Esophagus (tissue), 2 donors: ENCODE results near the gene NCOR1. TPM values are rescaled to one million over a fixed set of nuclear protein-coding genes. Genes with fewer than 3 reads are reported as not detected.

ENCODE experiments used
- H3K27ac ChIP-seq, 2 donors: one replicate each; pipeline ENCODE4 v1.5.1; 2013; ENCODE audit warnings: low read depth in 2 of 2, mild to moderate bottlenecking in 2 of 2, inconsistent platforms in 1 of 2, low read length in 1 of 2, moderate library complexity in 1 of 2
- H3K27me3 ChIP-seq, 2 donors: one replicate each; pipeline ENCODE4 v1.6.1; 2013; ENCODE audit warnings: low read length in 2 of 2, control low read depth in 1 of 2, mild to moderate bottlenecking in 1 of 2; ENCODE audit not compliant: insufficient read depth in 2 of 2, control insufficient read depth in 1 of 2
- H3K36me3 ChIP-seq, 2 donors: one replicate each; pipeline ENCODE4 v1.6.1; 2013; ENCODE audit warnings: low read length in 1 of 2; ENCODE audit not compliant: control insufficient read depth in 2 of 2, insufficient read depth in 2 of 2
- H3K4me1 ChIP-seq, 2 donors: one replicate each; pipeline ENCODE4 v1.6.1; 2013; ENCODE audit warnings: low read length in 1 of 2; ENCODE audit not compliant: control insufficient read depth in 2 of 2, insufficient read depth in 2 of 2
- H3K4me3 ChIP-seq, 2 donors: one replicate each; pipeline ENCODE4 v1.5.1; 2013; ENCODE audit warnings: low read length in 2 of 2, mild to moderate bottlenecking in 2 of 2, low read depth in 1 of 2, moderate library complexity in 1 of 2
- H3K9me3 ChIP-seq, 2 donors: one replicate each; pipeline ENCODE4 v1.6.1; 2013; ENCODE audit warnings: mild to moderate bottlenecking in 2 of 2, low read depth in 1 of 2, low read length in 1 of 2, moderate library complexity in 1 of 2; ENCODE audit not compliant: control insufficient read depth in 2 of 2, insufficient read depth in 1 of 2
- WGBS, 2 donors: extraction: QIAGEN DNeasy Blood & Tissue Kit; methylation state at CpG; one replicate each; pipeline ENCODE4 v1.1.7; 2013; 5-methylcytosine and 5-hydroxymethylcytosine counted together
- polyA plus RNA-seq, 2 donors: library from polyadenylated mRNA; stranded (reverse); fragments of 200-250 nt; gene quantifications; one replicate each; pipeline ENCODE4 v1.2.3, GENCODE V29; 2013
- donor health status: healthy with polysubstance abuse.
- donor health status: Bipolar disorder and iron deficiency.

NCOR1 gene
- polyA plus RNA-seq, 2 donors, result 31.5 to 41.3 TPM

DNA sequence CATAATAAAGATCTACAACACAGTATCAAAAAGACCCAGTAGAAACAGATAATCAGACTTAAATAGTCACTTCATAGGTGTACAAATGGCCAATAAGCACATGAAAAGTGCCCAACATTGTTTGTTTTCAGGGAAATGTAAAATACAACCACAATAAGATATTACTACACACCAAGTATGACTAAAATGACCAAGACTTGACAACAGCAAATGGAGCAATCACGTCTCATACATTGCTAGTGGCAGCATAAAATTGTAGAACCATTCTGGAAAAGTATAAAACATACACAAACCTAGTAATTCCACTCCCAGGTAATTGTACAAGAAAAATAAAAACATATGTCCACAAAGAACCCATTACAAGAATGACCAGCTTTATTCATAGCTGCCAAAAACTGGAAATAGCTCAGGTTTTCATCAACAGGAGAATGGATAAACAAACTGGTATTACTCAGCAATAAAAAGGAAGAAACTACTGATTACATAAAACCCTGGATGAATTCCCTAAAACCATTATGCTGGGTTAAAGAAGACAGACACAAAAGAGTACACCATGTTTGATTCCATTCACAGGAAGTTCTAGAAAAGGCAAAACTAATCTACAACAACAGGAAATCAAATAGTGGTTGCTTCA lies 130.2 kb downstream of the NCOR1 start:
- Histone ChIP-seq H3K4me3 (no peak overlapping the region), H3K36me3 (peaks cover 4 to 6% of the 10 kb centered on the region in 2 donors)
- WGBS, 2 donors, result 74 to 97% methylated on average over 1 of the region's 1 CpG

DNA sequence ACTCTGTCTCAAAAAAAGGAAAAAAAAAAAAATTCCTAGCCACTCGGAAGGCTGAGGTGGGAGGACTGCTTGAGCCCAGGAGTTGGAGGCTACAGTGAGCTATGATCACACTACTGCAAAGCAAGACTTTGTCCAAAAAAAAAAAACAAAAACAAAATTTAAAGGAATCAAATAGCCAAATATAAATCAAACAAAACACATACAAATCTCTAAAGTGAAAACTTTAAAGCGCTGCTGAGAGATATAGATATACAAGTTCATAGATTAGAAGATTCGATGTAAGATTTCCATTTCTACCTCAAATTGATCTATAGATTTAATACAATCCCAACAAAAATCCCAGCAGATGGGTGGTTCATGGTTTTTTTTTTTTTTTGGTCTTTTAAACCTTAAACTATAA lies 132.1 kb downstream of the NCOR1 start:
- 97 to 99% methylated on average over 3 of the region's 3 CpGs for WGBS, 2 donors
- Histone ChIP-seq H3K36me3 (peaks cover 6 to 10% of the 10 kb centered on the region in 2 donors), H3K4me1 (no peaks in the 10 kb centered on the region), H3K4me3 (no peak overlapping the region), H3K27me3 (no peaks in the 10 kb centered on the region), H3K27ac (no peak overlapping the region), H3K9me3 (no peaks in the 10 kb centered on the region)

More for the DNA sequence above, 130.2 kb downstream of the NCOR1 start:
- Histone ChIP-seq H3K27me3 (no peaks in the 10 kb centered on the region), H3K27ac (no peak overlapping the region), H3K9me3 (no peaks in the 10 kb centered on the region), H3K4me1 (no peaks in the 10 kb centered on the region)

DNA sequence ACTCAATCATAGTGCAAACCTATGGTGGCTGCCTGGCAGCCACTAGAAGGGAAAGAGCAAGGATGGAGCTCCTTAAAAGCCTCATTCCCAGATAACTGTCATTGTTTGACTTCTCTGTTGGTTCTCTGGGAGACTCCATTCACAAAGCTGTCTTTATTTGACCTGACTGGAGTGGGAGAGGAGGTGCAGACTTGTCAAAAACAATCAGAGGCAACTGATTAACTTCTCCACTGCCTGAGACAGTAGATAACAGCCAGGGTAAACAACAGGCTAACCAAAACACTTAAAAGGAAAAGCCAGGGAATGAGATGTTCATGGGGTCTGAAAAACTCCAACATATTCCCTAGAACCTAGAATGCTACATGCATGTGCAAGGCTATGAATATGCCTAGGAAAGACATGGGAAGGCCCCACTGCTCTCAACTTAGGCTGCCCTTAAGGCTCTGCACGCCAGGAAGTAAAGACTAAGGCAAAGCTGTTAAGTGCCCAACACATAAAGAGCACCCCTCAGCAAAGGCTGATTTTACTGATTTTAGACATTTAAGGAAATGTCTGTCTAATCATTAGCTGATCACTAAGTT lies 133.7 kb downstream of the NCOR1 start:
- no peaks in the 10 kb centered on the region for H3K4me1 ChIP-seq
- 94 to 96% methylated on average over 1 of the region's 1 CpG for WGBS, 2 donors
- H3K36me3 ChIP-seq, result peaks cover 3 to 10% of the 10 kb centered on the region in 2 donors
- H3K9me3 ChIP-seq, result no peaks in the 10 kb centered on the region
- no peaks in the 10 kb centered on the region for H3K27me3 ChIP-seq
- no peak overlapping the region for H3K4me3 ChIP-seq
- no peak overlapping the region for H3K27ac ChIP-seq

DNA sequence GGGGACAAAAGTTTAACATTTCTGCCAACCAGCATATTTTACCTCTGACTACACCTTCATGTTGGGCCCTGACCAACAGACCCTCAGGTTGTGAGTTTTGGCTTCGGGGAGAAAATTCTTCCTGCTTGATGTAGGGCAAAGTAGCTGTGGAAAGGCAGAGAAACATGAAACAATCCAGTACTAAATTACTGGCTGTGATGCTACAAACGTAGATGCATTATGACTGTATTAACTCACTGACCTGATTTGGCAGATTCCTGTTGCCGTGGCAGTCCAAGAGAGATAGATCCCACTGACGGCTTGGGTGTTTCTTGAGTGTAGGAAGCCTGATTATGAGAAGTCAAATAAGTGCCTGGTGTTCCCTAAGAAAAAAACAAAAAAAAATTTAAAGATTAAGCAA lies 135.0 kb downstream of the NCOR1 start:
- Histone ChIP-seq H3K9me3 (no peaks in the 10 kb centered on the region), H3K4me1 (no peaks in the 10 kb centered on the region), H3K4me3 (no peak overlapping the region), H3K27me3 (no peaks in the 10 kb centered on the region), H3K27ac (no peak overlapping the region), H3K36me3 (peaks cover 6 to 10% of the 10 kb centered on the region in 2 donors)
- WGBS, 2 donors, result 80 to 89% methylated on average over 4 of the region's 4 CpGs

DNA sequence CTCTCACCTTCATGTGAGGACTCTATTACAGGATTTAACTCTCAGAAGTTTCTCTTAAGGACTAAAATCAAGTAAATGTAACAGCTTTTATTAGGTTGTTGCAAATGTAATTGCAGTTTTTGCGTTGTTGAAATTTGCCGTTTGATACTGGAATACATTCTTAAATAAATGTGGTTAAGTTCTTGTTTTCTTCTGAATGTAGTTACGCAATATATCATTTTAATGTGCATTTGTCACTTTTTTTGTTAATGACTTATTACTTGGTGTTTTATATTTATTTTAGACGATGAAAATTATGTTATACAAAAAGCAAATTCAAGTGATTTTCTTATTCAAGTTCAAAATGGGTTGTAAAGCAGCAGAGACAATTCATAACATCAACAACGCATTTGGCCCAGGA lies 139.4 kb downstream of the NCOR1 start:
- H3K4me3 ChIP-seq, result no peak overlapping the region
- no peak overlapping the region for H3K27ac ChIP-seq
- no peaks in the 10 kb centered on the region for H3K4me1 ChIP-seq
- WGBS, 2 donors, result 94 to 96% methylated on average over 5 of the region's 5 CpGs
- H3K27me3 ChIP-seq, result no peaks in the 10 kb centered on the region
- H3K36me3 ChIP-seq, result peaks cover 10% of the 10 kb centered on the region in 2 donors
- H3K9me3 ChIP-seq, result no peaks in the 10 kb centered on the region

DNA sequence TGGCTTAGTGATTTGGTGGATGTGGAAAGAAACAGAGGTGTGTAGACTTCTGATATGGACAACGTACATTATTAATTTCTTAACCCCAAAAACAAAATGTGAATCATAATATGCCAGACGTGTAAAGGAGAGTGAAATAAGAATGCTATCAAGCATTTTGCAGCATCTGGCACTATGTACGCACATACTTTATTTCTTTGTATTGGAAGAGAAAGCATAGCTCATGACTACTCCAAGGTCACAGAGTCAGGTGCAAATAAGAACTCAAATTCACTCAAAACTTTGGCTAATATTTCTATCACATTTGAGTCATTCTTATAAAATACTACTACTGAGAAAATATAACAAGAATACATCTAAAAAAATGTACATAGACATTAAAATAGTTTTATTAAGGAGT lies 140.9 kb downstream of the NCOR1 start:
- Histone ChIP-seq H3K4me1 (no peaks in the 10 kb centered on the region), H3K4me3 (no peak overlapping the region), H3K9me3 (no peaks in the 10 kb centered on the region), H3K27me3 (no peaks in the 10 kb centered on the region), H3K36me3 (peaks cover 8 to 13% of the 10 kb centered on the region in 2 donors), H3K27ac (no peak overlapping the region)
- WGBS, 2 donors, result 72 to 94% methylated on average over 3 of the region's 3 CpGs

DNA sequence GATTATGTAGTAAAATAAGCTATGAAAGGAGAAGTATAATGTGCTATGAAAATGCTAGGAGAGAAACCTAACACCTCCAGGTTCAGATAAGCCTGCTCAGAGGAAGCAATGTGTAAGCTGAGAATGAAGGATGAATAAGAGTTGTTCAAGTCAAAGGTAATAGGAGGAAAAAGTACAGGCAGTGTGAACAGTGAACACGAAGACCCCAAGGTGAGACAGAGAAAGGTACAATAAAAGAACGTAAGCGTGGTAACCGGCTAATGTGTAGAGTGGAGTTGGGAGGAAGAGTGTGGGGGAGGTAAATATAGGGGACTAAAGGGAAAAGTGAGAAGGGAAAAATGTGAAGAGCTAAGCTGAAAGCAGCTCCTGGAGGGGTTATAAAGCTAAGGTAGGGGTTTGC lies 141.5 kb downstream of the NCOR1 start:
- Histone ChIP-seq H3K4me3 (no peak overlapping the region), H3K9me3 (no peaks in the 10 kb centered on the region), H3K27me3 (no peaks in the 10 kb centered on the region), H3K27ac (no peak overlapping the region), H3K4me1 (no peaks in the 10 kb centered on the region), H3K36me3 (peaks cover 10 to 13% of the 10 kb centered on the region in 2 donors)
- 87 to 93% methylated on average over 4 of the region's 4 CpGs for WGBS, 2 donors

DNA sequence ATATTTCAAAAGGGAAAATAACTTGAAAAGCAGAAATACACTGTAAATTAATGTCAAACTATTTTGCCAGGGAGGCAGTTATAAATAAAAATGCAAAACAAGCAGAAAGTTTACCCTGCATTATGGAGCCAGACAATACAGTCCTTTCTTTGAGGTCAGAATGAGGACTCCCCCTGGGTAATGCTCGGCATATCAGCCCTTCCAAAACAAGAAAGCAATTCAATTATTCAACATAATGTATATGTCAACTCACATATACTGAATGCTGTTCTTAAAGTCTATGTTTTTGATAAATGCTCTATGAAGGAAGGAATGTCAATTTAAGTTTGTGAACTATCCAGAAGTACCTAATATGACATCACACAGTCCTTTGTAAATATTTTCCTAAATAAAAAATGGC lies 143.3 kb downstream of the NCOR1 start:
- no peak overlapping the region for H3K27ac ChIP-seq
- no peaks in the 10 kb centered on the region for H3K27me3 ChIP-seq
- H3K9me3 ChIP-seq, result no peaks in the 10 kb centered on the region
- peaks cover 9 to 17% of the 10 kb centered on the region in 2 donors for H3K36me3 ChIP-seq
- H3K4me3 ChIP-seq, result no peak overlapping the region
- no peaks in the 10 kb centered on the region for H3K4me1 ChIP-seq
- WGBS, 2 donors, result 94% methylated on average over 1 of the region's 1 CpG

DNA sequence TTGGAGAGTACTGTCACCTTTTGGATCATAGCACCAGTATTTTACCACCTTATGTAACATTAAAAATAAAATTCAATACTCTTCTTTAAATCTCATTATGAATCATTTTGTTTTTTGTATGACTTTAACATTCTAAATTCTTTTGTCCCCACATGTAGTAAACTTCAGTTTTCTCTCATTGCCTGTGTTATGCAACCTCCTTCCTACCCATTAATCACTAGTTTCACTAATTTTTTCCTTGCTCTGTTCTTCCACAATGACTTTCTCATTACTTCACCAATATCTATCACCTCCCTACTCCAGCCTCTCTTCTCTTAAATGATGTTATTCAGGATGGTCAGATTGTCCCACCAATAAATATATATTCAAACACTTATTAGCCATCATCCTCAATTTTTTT lies 147.0 kb downstream of the NCOR1 start:
- Histone ChIP-seq H3K27ac (no peak overlapping the region), H3K4me3 (no peak overlapping the region), H3K9me3 (no peaks in the 10 kb centered on the region), H3K4me1 (no peaks in the 10 kb centered on the region), H3K36me3 (peaks cover 18% of the 10 kb centered on the region in 2 donors), H3K27me3 (no peaks in the 10 kb centered on the region)

DNA sequence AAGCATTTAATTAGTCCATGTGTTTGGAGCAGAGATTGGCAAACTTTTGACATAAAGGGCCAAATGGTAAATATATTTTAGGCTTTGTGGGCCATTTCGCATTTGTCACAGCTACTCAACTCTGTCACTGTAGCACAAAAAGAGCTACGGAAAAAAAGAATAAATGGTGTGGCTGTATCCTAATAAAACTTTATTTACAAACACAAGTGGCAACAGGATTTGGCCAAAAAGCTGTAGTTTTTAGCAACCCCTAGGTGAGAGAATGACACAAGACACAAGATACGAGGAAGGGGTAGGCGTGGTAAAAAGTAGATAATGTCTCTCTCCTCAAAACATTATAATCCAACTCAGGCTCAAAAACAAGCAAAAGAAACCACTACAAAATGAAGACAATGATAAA lies 149.2 kb downstream of the NCOR1 start:
- 96 to 97% methylated on average over 4 of the region's 4 CpGs for WGBS, 2 donors
- Histone ChIP-seq H3K27me3 (no peaks in the 10 kb centered on the region), H3K9me3 (no peaks in the 10 kb centered on the region), H3K4me3 (no peak overlapping the region), H3K27ac (no peak overlapping the region), H3K4me1 (no peaks in the 10 kb centered on the region), H3K36me3 (peaks cover 30% of the 10 kb centered on the region in 2 donors)
